ENCODE results near the gene NOP14. TPM values are rescaled to one million over a fixed set of nuclear protein-coding genes. Genes with fewer than 3 reads are reported as not detected.

The NOP14 gene
- total RNA-seq, 2 experiments from 2014 or later: 76.8 to 77.3 TPM

DNA sequence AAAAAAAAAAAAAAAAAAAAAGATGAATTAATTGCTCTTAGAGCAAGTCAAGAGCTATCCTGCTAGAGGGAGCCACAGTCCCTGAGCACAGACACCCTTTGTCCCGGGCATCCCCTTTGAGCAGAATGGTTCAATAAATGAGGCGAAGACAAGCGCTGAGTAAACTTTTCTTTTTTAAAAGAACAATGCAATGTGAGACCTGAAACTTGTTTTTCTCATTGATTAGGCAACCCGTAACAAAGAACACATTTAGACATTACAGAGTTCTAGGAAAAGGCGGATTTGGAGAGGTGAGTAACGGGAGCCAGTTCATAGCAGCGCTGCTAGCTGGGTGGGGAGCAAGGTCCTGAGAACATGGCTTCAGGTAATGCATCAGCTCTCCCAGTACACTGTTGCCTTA is 46.2 kb upstream of the NOP14 start:
- TF ChIP-seq, protein P1, sequence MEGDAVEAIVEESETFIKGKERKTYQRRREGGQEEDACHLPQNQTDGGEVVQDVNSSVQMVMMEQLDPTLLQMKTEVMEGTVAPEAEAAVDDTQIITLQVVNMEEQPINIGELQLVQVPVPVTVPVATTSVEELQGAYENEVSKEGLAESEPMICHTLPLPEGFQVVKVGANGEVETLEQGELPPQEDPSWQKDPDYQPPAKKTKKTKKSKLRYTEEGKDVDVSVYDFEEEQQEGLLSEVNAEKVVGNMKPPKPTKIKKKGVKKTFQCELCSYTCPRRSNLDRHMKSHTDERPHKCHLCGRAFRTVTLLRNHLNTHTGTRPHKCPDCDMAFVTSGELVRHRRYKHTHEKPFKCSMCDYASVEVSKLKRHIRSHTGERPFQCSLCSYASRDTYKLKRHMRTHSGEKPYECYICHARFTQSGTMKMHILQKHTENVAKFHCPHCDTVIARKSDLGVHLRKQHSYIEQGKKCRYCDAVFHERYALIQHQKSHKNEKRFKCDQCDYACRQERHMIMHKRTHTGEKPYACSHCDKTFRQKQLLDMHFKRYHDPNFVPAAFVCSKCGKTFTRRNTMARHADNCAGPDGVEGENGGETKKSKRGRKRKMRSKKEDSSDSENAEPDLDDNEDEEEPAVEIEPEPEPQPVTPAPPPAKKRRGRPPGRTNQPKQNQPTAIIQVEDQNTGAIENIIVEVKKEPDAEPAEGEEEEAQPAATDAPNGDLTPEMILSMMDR (IDR thresholded peaks at IDR 0.05): peak; percentile 29
- Mint-ChIP-seq H3K4me3 (no peak overlapping the region), H3K27ac (no peak overlapping the region), H3K36me3 (ENCODE audit: low read depth) (no peaks in the 10 kb centered on the region), H3K27me3 (no peaks in the 10 kb centered on the region), H3K9me3 (no peaks in the 10 kb centered on the region), H3K4me1 (ENCODE audit: low read depth) (peaks cover 8% of the 10 kb centered on the region)
- POLR2A ChIA-PET: no interaction called here
- CTCF ChIA-PET: interaction anchor here (0.9 to 3.1 kb wide), 8 partner anchors 10 to 97 kb away, joined by 3 to 13 read pairs (median 3); partner anchors contain the start of genes GRK4 and NOP14
- intact Hi-C loops (cut with micrococcal nuclease): no loop called here
- peak; percentile 68 for ATAC-seq
- peak; percentile 39 for DNase-seq

DNA sequence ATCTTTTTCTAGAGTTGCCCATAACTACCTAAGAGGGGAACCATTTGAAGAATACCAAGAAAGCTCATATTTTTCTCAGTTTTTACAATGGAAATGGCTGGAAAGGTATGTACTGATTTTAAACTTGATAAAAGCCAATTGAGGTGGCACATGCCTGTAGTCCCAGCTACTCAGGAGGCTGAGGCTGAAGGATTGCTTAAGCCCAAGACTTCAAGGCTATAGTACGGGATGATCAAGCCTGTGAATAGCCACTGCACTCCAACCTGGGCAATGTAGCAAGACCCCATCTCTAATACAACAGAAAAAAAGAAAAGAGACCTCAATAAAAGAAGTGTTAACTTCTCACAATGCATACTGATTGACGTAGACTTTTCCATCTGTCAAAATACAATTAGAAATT is 44.5 kb upstream of the NOP14 start:
- Mint-ChIP-seq H3K4me3 (no peak overlapping the region), H3K4me1 (ENCODE audit: low read depth) (peaks cover 4% of the 10 kb centered on the region), H3K9me3 (no peaks in the 10 kb centered on the region), H3K27ac (no peak overlapping the region), H3K36me3 (ENCODE audit: low read depth) (no peaks in the 10 kb centered on the region), H3K27me3 (no peaks in the 10 kb centered on the region)
- ChIA-PET CTCF (interaction anchor here (1.5 to 3.1 kb wide), 3 partner anchors 8 to 30 kb away, joined by 5 to 13 read pairs (median 6); no protein-coding TSS in a partner anchor), POLR2A (no interaction called here)
- TF ChIP-seq, protein P1 (IDR thresholded peaks at IDR 0.05): no peak
- intact Hi-C loops (cut with micrococcal nuclease): no loop called here
- DNase-seq: no peak
- ATAC-seq: no peak

DNA sequence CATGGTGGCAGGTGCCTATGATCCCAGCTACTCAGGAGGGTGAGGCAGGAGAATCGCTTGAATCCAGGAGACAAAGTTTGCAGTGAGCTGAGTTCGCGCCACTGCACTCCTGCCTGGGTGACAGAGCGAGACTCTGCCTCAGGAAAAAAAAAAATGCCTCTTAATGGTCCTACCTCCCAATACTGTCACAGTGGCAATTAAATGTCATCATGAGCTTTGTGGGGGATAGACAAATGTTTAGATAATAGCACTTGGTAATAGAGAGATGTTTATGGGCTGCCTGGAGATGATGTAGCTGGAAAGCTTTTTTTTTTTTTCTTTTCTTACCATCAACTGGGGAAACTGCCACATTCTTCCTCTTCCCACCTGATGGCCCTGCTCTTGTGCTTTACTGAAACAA is 33.2 kb upstream of the NOP14 start:
- CTCF ChIA-PET: interaction anchor here (5.1 kb wide), 1 partner anchor 18 kb away, joined by 37 read pairs; no protein-coding TSS in a partner anchor
- no peak for DNase-seq
- TF ChIP-seq, protein P1 (IDR thresholded peaks at IDR 0.05): no peak
- H3K9me3 Mint-ChIP-seq: no peaks in the 10 kb centered on the region
- no peak overlapping the region for H3K4me3 Mint-ChIP-seq
- H3K4me1 Mint-ChIP-seq (ENCODE audit: low read depth): no peaks in the 10 kb centered on the region
- H3K27me3 Mint-ChIP-seq: peaks cover 2% of the 10 kb centered on the region
- no peaks in the 10 kb centered on the region for H3K36me3 Mint-ChIP-seq (ENCODE audit: low read depth)
- intact Hi-C loops (cut with micrococcal nuclease): no loop called here
- POLR2A ChIA-PET: no interaction called here
- H3K27ac Mint-ChIP-seq: no peak overlapping the region
- no peak for ATAC-seq

DNA sequence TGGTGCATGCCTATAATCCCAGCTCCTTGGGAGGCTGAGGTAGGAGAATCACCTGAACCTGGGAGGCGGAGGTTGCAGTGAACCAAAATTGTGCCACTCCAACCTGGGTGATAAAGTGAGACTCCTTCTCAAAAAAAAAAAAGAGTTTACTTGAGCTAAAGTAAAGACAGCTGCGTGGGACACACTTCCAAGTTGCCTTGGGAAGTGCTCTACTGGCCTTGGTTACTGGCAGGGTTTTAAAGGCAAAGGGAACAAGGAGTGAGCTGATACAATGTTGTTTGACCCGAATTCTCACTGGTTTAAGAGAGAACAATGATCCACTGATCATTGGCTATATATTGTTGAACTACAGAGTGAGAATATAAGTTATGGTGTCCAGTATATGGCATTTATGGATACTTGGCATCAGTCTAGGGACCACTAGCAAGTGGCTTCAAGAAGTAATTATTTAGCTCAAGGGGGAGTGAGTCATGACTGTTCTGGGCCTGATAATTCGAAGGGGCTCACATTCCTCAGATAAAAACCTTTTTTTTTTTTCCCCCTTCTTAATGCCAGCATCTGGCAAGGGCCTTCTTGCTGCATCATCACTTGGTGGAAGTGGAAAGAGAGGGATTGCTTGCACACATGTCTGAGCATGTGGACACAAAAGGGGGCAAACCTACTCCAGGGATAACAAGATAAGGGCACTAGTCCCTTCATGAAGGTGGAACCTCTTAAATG is 32.5 kb upstream of the NOP14 start:
- POLR2A ChIA-PET: interaction anchor here (0.9 kb wide), 1 partner anchor 9 kb away, joined by 3 read pairs; no protein-coding TSS in a partner anchor
- Mint-ChIP-seq H3K9me3 (no peaks in the 10 kb centered on the region), H3K27ac (no peak overlapping the region), H3K4me3 (no peak overlapping the region), H3K4me1 (ENCODE audit: low read depth) (no peaks in the 10 kb centered on the region), H3K36me3 (ENCODE audit: low read depth) (no peaks in the 10 kb centered on the region), H3K27me3 (peaks cover 2% of the 10 kb centered on the region)
- ATAC-seq (no peak), DNase-seq (no peak)
- intact Hi-C loops (cut with micrococcal nuclease): no loop called here
- CTCF ChIA-PET: interaction anchor here (5.1 kb wide), 1 partner anchor 17 kb away, joined by 37 read pairs; no protein-coding TSS in a partner anchor
- TF ChIP-seq, protein P1 (IDR thresholded peaks at IDR 0.05): no peak

DNA sequence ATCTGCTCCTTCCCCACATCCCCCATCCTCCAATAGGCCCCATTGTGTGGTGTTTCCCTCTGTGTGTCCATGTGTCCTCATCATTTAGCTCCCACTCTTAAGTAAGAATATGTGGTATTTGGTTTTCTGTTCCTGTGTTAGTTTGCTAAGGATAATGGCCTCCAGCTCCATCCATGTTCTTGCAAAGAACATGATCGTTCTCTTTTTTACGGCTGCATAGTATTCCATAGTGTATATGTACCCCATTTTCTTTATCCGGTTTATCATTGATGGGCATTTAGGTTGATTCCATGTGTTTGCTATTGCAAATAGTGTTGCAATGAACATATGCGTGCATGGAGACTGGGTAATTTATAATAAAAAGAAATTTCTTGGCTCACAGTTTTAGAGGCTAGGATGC is 31.7 kb upstream of the NOP14 start:
- Mint-ChIP-seq H3K27ac (no peak overlapping the region), H3K4me1 (ENCODE audit: low read depth) (no peaks in the 10 kb centered on the region), H3K36me3 (ENCODE audit: low read depth) (no peaks in the 10 kb centered on the region), H3K27me3 (peaks cover 2% of the 10 kb centered on the region), H3K4me3 (no peak overlapping the region), H3K9me3 (no peaks in the 10 kb centered on the region)
- TF ChIP-seq, protein P1 (IDR thresholded peaks at IDR 0.05): no peak
- CTCF ChIA-PET: interaction anchor here (5.1 kb wide), 1 partner anchor 16 kb away, joined by 37 read pairs; no protein-coding TSS in a partner anchor
- DNase-seq: no peak
- POLR2A ChIA-PET: interaction anchor here (0.9 kb wide), 1 partner anchor 10 kb away, joined by 3 read pairs; no protein-coding TSS in a partner anchor
- ATAC-seq: no peak
- intact Hi-C loops (cut with micrococcal nuclease): no loop called here

All from activated CD8-positive, alpha-beta T cell treated with anti-CD3 and anti-CD28 coated beads for 36 hours (primary cell).